A673 (cell line): Measurements from ENCODE around the gene ST8SIA5.

Experiments
- CTCF ChIP-seq: fragments of 300-800, 200-600 bp; sonication (generic); conservative IDR thresholded peaks from 2 replicates; pipeline ENCODE4 v1.5.1; 2017; ENCODE audit warnings: low read depth, mild to moderate bottlenecking, antibody characterized with exemption, low read length, moderate library complexity, mixed read lengths
- EZH2 ChIP-seq: fragments of 200-600 bp; sonication (generic); IDR thresholded peaks from 2 replicates; pipeline ENCODE4 v1.6.1; 2017; ENCODE audit warnings: borderline replicate concordance, low read depth, mild to moderate bottlenecking, mixed read lengths, antibody characterized with exemption, low read length; ENCODE audit not compliant: poor library complexity, severe bottlenecking

- TF ChIP-seq CTCF (no peak), EZH2 (no peak)
Observed at GRCh38 chr18:46663539-46663938, 93.3 kb downstream of the ST8SIA5 start.
